Measurements from ENCODE around the gene CRPPA. TPM values are rescaled to one million over a fixed set of nuclear protein-coding genes. Genes with fewer than 3 reads are reported as not detected.

The CRPPA gene
- total RNA-seq, 2 experiments from 2014 or later: not detected

DNA sequence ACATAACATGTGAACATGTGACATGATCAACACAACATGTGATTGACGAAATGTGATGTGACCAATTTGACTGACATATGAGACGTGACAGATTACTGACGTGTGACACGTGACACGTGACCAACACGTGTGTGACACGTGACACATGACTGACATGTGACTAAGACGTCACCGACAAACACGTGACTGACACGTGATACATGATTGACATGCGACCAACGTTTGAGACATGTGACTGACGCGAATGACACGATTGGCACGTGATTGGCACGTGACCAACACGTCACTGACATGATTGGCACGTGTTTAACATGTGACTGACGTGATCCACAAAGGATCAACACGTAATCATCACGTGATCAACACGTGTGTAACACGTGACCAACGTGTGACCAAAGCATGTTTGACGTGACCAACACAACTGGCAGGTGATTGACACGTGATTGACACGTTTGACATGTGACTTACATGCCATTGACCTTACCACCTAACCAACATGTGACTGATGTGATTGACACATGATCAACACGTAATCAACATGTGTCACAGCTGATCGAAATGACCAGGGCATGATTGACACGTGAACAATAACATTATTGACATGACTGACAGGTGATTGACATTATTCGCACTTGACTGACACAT lies 23.7 kb downstream of the CRPPA start:
- no peak overlapping the region for H3K4me3 ChIP-seq (ENCODE audit: low read depth, low read length, poor library complexity, severe bottlenecking)
- TF ChIP-seq, protein P1, sequence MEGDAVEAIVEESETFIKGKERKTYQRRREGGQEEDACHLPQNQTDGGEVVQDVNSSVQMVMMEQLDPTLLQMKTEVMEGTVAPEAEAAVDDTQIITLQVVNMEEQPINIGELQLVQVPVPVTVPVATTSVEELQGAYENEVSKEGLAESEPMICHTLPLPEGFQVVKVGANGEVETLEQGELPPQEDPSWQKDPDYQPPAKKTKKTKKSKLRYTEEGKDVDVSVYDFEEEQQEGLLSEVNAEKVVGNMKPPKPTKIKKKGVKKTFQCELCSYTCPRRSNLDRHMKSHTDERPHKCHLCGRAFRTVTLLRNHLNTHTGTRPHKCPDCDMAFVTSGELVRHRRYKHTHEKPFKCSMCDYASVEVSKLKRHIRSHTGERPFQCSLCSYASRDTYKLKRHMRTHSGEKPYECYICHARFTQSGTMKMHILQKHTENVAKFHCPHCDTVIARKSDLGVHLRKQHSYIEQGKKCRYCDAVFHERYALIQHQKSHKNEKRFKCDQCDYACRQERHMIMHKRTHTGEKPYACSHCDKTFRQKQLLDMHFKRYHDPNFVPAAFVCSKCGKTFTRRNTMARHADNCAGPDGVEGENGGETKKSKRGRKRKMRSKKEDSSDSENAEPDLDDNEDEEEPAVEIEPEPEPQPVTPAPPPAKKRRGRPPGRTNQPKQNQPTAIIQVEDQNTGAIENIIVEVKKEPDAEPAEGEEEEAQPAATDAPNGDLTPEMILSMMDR (conservative IDR thresholded peaks at IDR 0.05; ENCODE audit: low read length): no peak
- intact Hi-C loops (cut with micrococcal nuclease; ENCODE audit: unreplicated experiment): no loop called here
- no peak overlapping the region for H3K27ac ChIP-seq (ENCODE audit: low read depth, low read length, poor library complexity, severe bottlenecking)
- H3K79me2 ChIP-seq (ENCODE audit: insufficient read depth, low read depth, low read length): no peaks in the 10 kb centered on the region
- no peaks in the 10 kb centered on the region for H3K4me1 ChIP-seq (ENCODE audit: insufficient read depth, low read length, poor library complexity, severe bottlenecking)
- POLR2A ChIA-PET: no interaction called here
- CTCF ChIA-PET (ENCODE audit: unreplicated experiment): no interaction called here
- DNase-seq (ENCODE audit: low spot score): no peak
- BruUV-seq (replicated peaks): no TSS peak
- no peaks in the 10 kb centered on the region for H3K36me3 ChIP-seq (ENCODE audit: insufficient read depth, low read length)
- no peak overlapping the region for H3K4me2 ChIP-seq (ENCODE audit: low read length)
- H3K9me3 ChIP-seq (ENCODE audit: low read length): peaks cover 46% of the 10 kb centered on the region
- no peaks in the 10 kb centered on the region for H4K20me1 ChIP-seq (ENCODE audit: insufficient read depth, low read length)
- H3K9me2 ChIP-seq (ENCODE audit: insufficient read depth, low read length): no peaks in the 10 kb centered on the region
- H2AFZ ChIP-seq (ENCODE audit: low read length): no peak overlapping the region

DNA sequence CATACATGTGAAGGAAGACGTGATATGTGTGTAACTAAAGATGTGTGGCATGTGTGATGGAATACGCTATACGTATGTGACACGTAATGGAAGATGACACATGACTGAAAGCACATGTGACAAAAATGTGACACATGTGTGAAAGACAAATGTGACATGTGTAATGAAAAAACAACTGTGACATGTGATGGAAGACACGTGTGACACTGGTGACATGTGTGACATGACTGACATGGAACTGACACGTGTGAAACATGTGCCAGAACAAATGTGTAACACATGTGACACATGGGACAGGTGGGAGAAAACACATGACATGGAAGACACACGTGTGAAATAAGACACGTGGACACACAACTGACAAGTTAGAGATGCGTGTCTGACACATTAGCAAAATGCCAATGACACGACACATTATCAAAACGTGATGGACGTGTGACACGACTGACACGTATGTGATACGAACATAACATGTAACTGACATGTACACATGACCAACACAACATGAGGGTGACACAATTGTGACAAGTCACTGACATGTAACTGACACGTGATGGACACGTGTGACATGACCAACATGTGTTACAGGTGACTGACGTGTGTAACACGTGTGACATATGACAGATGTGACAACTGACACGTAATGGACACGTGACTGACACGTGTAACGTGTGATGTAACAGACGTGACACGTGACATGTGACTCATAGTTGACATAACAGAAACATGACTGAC lies 24.4 kb downstream of the CRPPA start:
- Histone ChIP-seq H3K27ac (ENCODE audit: low read depth, low read length, poor library complexity, severe bottlenecking) (no peak overlapping the region), H3K4me3 (ENCODE audit: low read depth, low read length, poor library complexity, severe bottlenecking) (no peak overlapping the region), H3K9me3 (ENCODE audit: low read length) (peaks cover 46% of the 10 kb centered on the region), H3K79me2 (ENCODE audit: insufficient read depth, low read depth, low read length) (no peaks in the 10 kb centered on the region), H2AFZ (ENCODE audit: low read length) (no peak overlapping the region), H3K36me3 (ENCODE audit: insufficient read depth, low read length) (no peaks in the 10 kb centered on the region), H4K20me1 (ENCODE audit: insufficient read depth, low read length) (no peaks in the 10 kb centered on the region), H3K4me2 (ENCODE audit: low read length) (no peak overlapping the region), H3K4me1 (ENCODE audit: insufficient read depth, low read length, poor library complexity, severe bottlenecking) (no peaks in the 10 kb centered on the region), H3K9me2 (ENCODE audit: insufficient read depth, low read length) (no peaks in the 10 kb centered on the region)
- TF ChIP-seq, protein P1 (conservative IDR thresholded peaks at IDR 0.05; ENCODE audit: low read length): no peak
- no peak for TF ChIP-seq EZH2phosphoT487 (IDR thresholded peaks at IDR 0.05; ENCODE audit: borderline replicate concordance, low read depth, low read length)
- no TSS peak for BruUV-seq (replicated peaks)
- intact Hi-C loops (cut with micrococcal nuclease; ENCODE audit: unreplicated experiment): no loop called here
- CTCF ChIA-PET (ENCODE audit: unreplicated experiment): no interaction called here
- DNase-seq (ENCODE audit: low spot score): no peak
- POLR2A ChIA-PET: no interaction called here

DNA sequence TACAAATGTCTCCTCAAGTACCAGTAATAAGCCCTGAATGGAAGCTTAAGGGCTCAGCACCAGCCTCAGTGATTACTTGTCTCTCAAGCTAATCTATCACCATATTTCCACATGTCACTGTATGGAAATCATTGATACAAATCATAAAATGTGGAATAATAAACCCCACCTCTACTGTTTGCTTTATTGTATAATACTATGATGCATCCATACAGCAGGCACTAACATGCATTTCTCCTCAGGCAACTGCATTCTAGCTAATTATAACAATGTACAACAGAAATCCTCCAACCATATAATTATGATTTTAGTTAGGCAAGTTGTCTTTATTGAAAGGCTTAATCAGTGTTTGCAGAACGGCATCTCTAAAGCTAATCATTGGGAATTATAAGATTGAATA lies 26.2 kb downstream of the CRPPA start:
- no peak overlapping the region for H3K27ac ChIP-seq (ENCODE audit: low read depth, low read length, poor library complexity, severe bottlenecking)
- no peaks in the 10 kb centered on the region for H3K4me1 ChIP-seq (ENCODE audit: insufficient read depth, low read length, poor library complexity, severe bottlenecking)
- H3K4me2 ChIP-seq (ENCODE audit: low read length): no peak overlapping the region
- no peaks in the 10 kb centered on the region for H3K36me3 ChIP-seq (ENCODE audit: insufficient read depth, low read length)
- POLR2A ChIA-PET: interaction anchor here (0.7 kb wide), 1 partner anchor 151 kb away, joined by 3 read pairs; no protein-coding TSS in a partner anchor
- no peaks in the 10 kb centered on the region for H3K79me2 ChIP-seq (ENCODE audit: insufficient read depth, low read depth, low read length)
- no peaks in the 10 kb centered on the region for H3K9me2 ChIP-seq (ENCODE audit: insufficient read depth, low read length)
- intact Hi-C loops (cut with micrococcal nuclease; ENCODE audit: unreplicated experiment): no loop called here
- CTCF ChIA-PET (ENCODE audit: unreplicated experiment): no interaction called here
- no peak overlapping the region for H2AFZ ChIP-seq (ENCODE audit: low read length)
- peaks cover 42% of the 10 kb centered on the region for H3K9me3 ChIP-seq (ENCODE audit: low read length)
- DNase-seq (ENCODE audit: low spot score): no peak
- no peaks in the 10 kb centered on the region for H4K20me1 ChIP-seq (ENCODE audit: insufficient read depth, low read length)
- no TSS peak for BruUV-seq (replicated peaks)
- H3K4me3 ChIP-seq (ENCODE audit: low read depth, low read length, poor library complexity, severe bottlenecking): no peak overlapping the region
- TF ChIP-seq, protein P1 (conservative IDR thresholded peaks at IDR 0.05; ENCODE audit: low read length): no peak
- TF ChIP-seq EZH2phosphoT487 (IDR thresholded peaks at IDR 0.05; ENCODE audit: borderline replicate concordance, low read depth, low read length): no peak
